Testis (tissue), 3 donors: ENCODE measurements around the gene NNMT. TPM values are rescaled to one million over a fixed set of nuclear protein-coding genes. Genes with fewer than 3 reads are reported as not detected.

Source experiments
- DNase-seq: peaks from one replicate; pipeline ENCODE4 v3.0.0-alpha.2; 2019
- H3K27ac ChIP-seq, 2 donors: fragments of 200-600 bp; sonication (generic); one replicate each; pipeline ENCODE4 v1.5.1; 2019
- H3K27me3 ChIP-seq: fragments of 200-600 bp; sonication (generic); one replicate; pipeline ENCODE4 v1.5.1; 2019
- H3K36me3 ChIP-seq: fragments of 200-600 bp; sonication (generic); one replicate; pipeline ENCODE4 v1.5.1; 2017; ENCODE audit warnings: low read depth; ENCODE audit errors: missing control alignments
- H3K4me1 ChIP-seq: fragments of 200-600 bp; sonication (generic); one replicate; pipeline ENCODE4 v1.5.1; 2019
- H3K4me3 ChIP-seq, 2 donors: fragments of 200-600 bp; sonication (generic); one replicate each; pipeline ENCODE4 v1.5.1; 2017 to 2019
- H3K9me3 ChIP-seq: fragments of 200-600 bp; sonication (generic); one replicate; pipeline ENCODE4 v1.5.1; 2017
- POLR2A ChIP-seq: fragments of 450-650 bp; IDR thresholded peaks from one replicate; pipeline ENCODE4 v1.6.1; 2017; ENCODE audit warnings: antibody characterized with exemption, mild to moderate bottlenecking, moderate library complexity
- WGBS, 2 donors: methylation state at CpG; one replicate each; pipeline ENCODE4 v1.1.5; 2018; 5-methylcytosine and 5-hydroxymethylcytosine counted together
- intact Hi-C: fragments of 100-400 bp; cut with DNase I; formaldehyde crosslinking; loops from one replicate; pipeline ENCODE4 v1.15.1; 2023; ENCODE audit warnings: low total_unique reads
- polyA plus RNA-seq: library from polyadenylated mRNA; stranded (reverse); fragments of 350-450 nt; fragmentation: Illumina TruSeq; extraction: RNeasy Lipid Tissue Mini Kit (QIAGEN cat#74804); gene quantifications from one replicate; pipeline ENCODE4 v1.2.3, GENCODE V29; 2014; ENCODE audit warnings: low read depth, low replicate concordance; ENCODE audit not compliant: insufficient read depth
- total RNA-seq, 2 donors: library from RNA; depleted of rRNA; stranded (reverse); fragments of >200 nt; gene quantifications; one replicate each; pipeline ENCODE4 v1.2.3, GENCODE V29; 2016
- TF ChIP-seq, protein P1 (sequence below), 3 experiments: fragments of 450-650 bp in 2 of 3; fragments of 200-600 bp in 1 of 3; sonication (generic) in 1 of 3; IDR thresholded peaks; one replicate each; pipeline ENCODE4 v1.5.1; 2016 to 2019; ENCODE audit warnings: antibody characterized with exemption in 3 of 3, mild to moderate bottlenecking in 2 of 3, moderate library complexity in 1 of 3

The NNMT gene
- total and polyA plus RNA-seq, 3 donors from 2014 or later: 10.6 to 38.8 (median 28.7) TPM

DNA sequence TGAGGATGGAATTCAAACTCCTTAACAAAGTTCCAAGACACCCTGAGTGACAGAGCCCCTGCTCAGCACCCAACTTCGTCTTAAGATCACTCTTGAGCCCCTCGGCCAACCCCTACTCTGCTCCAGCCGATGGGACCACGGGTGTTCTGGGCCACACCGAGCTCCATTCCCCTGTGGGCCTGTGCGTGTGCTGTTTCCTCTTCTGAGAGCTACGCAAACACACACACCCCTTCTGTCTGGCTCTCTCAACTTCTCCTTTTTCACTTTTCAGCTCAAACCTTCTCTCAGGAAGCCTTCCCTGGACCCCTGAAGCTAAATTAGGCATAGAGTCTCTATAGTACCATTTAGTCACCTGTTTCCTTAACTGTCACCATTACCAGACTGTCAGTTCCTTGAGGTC is 37.5 kb upstream of the NNMT start:
- no peak overlapping the region for H3K4me3 ChIP-seq
- WGBS, 2 donors: 66 to 71% methylated on average over 7 of the region's 7 CpGs
- H3K9me3 ChIP-seq: no peaks in the 10 kb centered on the region
- no peak for DNase-seq
- H3K4me1 ChIP-seq: peaks cover 36% of the 10 kb centered on the region
- TF ChIP-seq, protein P1, sequence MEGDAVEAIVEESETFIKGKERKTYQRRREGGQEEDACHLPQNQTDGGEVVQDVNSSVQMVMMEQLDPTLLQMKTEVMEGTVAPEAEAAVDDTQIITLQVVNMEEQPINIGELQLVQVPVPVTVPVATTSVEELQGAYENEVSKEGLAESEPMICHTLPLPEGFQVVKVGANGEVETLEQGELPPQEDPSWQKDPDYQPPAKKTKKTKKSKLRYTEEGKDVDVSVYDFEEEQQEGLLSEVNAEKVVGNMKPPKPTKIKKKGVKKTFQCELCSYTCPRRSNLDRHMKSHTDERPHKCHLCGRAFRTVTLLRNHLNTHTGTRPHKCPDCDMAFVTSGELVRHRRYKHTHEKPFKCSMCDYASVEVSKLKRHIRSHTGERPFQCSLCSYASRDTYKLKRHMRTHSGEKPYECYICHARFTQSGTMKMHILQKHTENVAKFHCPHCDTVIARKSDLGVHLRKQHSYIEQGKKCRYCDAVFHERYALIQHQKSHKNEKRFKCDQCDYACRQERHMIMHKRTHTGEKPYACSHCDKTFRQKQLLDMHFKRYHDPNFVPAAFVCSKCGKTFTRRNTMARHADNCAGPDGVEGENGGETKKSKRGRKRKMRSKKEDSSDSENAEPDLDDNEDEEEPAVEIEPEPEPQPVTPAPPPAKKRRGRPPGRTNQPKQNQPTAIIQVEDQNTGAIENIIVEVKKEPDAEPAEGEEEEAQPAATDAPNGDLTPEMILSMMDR (IDR thresholded peaks at IDR 0.05): no peak
- no peak for TF ChIP-seq POLR2A
- H3K27me3 ChIP-seq: no peaks in the 10 kb centered on the region
- intact Hi-C loops: loop anchor here (1.0 to 5.0 kb wide), 2 partner anchors 199 to 221 kb away; partner anchors contain the start of gene ZBTB16
- H3K36me3 ChIP-seq: no peaks in the 10 kb centered on the region
- peak overlapping the region; percentile 75 to 77 for H3K27ac ChIP-seq

DNA sequence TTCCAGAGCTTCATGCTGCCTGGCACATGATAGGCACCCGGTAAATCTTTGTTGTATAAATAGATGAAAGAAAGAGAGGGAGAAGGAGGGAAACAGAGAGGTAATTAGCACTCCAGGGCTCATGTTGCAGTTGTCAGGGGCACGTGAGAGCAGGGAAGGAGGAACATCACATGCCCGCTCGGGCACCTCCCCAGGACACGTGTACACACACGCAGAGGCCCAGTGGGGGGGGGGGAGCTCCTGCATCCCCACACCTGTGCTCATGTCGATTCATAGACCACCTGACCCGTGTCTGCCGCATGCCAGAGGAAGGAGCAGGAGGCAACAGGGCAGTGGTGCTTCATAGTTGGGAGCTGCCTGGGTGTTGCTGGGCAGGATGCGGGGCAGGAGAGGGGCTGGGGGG is 37.1 kb upstream of the NNMT start:
- Histone ChIP-seq H3K27ac (peak overlapping the region; percentile 75 to 77), H3K36me3 (no peaks in the 10 kb centered on the region), H3K9me3 (no peaks in the 10 kb centered on the region), H3K4me1 (peaks cover 36% of the 10 kb centered on the region), H3K27me3 (no peaks in the 10 kb centered on the region), H3K4me3 (no peak overlapping the region)
- TF ChIP-seq POLR2A: no peak
- TF ChIP-seq, protein P1 (IDR thresholded peaks at IDR 0.05): no peak
- WGBS, 2 donors: 53 to 63% methylated on average over 9 to 10 of the region's 10 CpGs
- DNase-seq: peak; percentile 74
- intact Hi-C loops: loop anchor here (1.0 to 5.0 kb wide), 2 partner anchors 200 to 222 kb away; partner anchors contain the start of gene ZBTB16

DNA sequence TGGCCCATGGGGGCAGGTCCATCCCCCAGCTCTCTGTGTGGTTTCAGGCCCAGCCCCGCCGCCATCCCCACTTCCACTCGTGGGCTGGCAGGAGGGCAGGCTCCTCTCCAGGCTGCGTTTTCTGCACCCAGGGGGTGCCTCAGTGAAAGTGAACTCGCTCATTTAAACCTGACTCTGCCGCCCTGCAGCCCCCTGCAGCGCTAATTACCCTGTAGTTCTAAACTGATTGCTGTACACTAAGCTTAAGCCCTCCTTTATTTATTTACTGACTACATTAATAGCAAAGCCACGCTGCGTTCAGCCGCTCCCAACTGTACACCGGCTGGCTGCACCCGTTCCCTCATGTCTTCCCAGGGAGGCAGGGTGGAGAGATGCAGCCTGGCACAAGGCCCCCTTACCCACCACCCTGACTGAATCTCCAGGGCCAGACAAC is 36.6 kb upstream of the NNMT start:
- no peaks in the 10 kb centered on the region for H3K9me3 ChIP-seq
- no peak for DNase-seq
- no peaks in the 10 kb centered on the region for H3K27me3 ChIP-seq
- intact Hi-C loops: loop anchor here (1.0 to 5.0 kb wide), 2 partner anchors 200 to 222 kb away; partner anchors contain the start of gene ZBTB16
- no peaks in the 10 kb centered on the region for H3K36me3 ChIP-seq
- 92 to 94% methylated on average over 12 of the region's 12 CpGs for WGBS, 2 donors
- TF ChIP-seq POLR2A: no peak
- TF ChIP-seq, protein P1 (IDR thresholded peaks at IDR 0.05): no peak
- no peak overlapping the region for H3K4me3 ChIP-seq
- H3K27ac ChIP-seq: peak overlapping the region; percentile 75 to 77
- H3K4me1 ChIP-seq: peaks cover 36% of the 10 kb centered on the region

DNA sequence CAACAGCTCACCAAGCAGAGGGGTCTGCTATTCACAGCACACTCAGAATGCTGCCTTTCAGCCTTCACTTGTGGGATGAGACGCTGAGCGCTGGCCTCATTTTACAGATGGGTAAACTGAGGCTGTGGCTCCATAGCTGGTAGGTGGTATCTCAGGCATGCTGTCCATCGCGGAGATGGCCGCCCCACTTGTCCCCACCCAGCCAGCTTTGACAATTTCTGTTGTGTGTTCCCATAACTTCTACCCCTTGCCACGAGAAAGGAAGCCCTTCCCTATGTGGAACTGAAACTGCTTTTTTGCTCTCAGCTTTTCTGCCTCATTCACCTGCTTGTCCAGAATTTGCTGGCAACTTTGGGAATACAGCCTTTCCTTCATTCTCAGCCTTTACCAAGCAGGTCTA is 36.1 kb upstream of the NNMT start:
- Histone ChIP-seq H3K4me3 (no peak overlapping the region), H3K4me1 (peaks cover 36% of the 10 kb centered on the region), H3K9me3 (no peaks in the 10 kb centered on the region), H3K27me3 (no peaks in the 10 kb centered on the region), H3K36me3 (no peaks in the 10 kb centered on the region), H3K27ac (peak overlapping the region; percentile 75 to 77)
- DNase-seq: no peak
- TF ChIP-seq, protein P1 (IDR thresholded peaks at IDR 0.05): no peak
- TF ChIP-seq POLR2A: no peak
- 84 to 94% methylated on average over 6 of the region's 6 CpGs for WGBS, 2 donors
- intact Hi-C loops: loop anchor here (5.0 to 10.0 kb wide), 2 partner anchors 263 to 365 kb away; no protein-coding TSS in a partner anchor

DNA sequence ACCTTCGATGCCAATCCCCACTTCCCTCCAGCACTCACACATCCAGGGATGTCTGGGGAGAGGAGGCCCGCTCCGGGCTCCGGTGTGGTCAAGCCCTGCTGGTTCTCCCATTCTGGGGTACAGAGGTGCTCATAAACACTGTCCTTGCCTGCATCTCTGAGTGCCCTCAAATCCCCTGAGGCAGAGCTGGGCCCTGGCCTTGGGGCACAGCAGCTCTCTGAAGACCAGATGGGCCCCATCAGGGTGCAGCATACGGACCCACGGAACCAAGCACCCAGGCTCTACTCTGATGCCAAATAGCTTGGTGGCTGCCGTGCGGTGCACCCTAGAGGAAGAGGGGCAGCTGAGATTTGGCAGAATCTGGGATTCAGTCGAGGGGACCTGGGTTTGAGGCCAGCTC is 35.7 kb upstream of the NNMT start:
- TF ChIP-seq, protein P1 (IDR thresholded peaks at IDR 0.05): no peak
- TF ChIP-seq POLR2A: no peak
- H3K4me1 ChIP-seq: peaks cover 36% of the 10 kb centered on the region
- no peaks in the 10 kb centered on the region for H3K36me3 ChIP-seq
- no peaks in the 10 kb centered on the region for H3K9me3 ChIP-seq
- H3K27me3 ChIP-seq: no peaks in the 10 kb centered on the region
- H3K27ac ChIP-seq: peak overlapping the region in 1 of 2 donors; percentile 75
- no peak overlapping the region for H3K4me3 ChIP-seq
- 67 to 90% methylated on average over 4 to 9 of the region's 9 CpGs for WGBS, 2 donors
- DNase-seq: no peak
- intact Hi-C loops: loop anchor here (5.0 to 10.0 kb wide), 2 partner anchors 263 to 366 kb away; no protein-coding TSS in a partner anchor
